GM18858 (cell line): ENCODE measurements around the gene ANK3.
"Not testable (repeated sequence)": the region's sequence is repeated elsewhere in the genome, so short reads cannot be mapped to it uniquely, and the experiment has no call there.

Experiments used
- ATAC-seq: cut with Tn5 transposase; IDR thresholded peaks from one replicate; pipeline ENCODE4 v1.9.1; 2021; ENCODE audit not compliant: unreplicated experiment

Gene ANK3

GRCh38 chr10:60311821-60312220 lies 77.9 kb downstream of the ANK3 start:
- no peak for ATAC-seq

GRCh38 chr10:60310740-60311139 lies 78.9 kb downstream of the ANK3 start:
- ATAC-seq: no peak

DNA sequence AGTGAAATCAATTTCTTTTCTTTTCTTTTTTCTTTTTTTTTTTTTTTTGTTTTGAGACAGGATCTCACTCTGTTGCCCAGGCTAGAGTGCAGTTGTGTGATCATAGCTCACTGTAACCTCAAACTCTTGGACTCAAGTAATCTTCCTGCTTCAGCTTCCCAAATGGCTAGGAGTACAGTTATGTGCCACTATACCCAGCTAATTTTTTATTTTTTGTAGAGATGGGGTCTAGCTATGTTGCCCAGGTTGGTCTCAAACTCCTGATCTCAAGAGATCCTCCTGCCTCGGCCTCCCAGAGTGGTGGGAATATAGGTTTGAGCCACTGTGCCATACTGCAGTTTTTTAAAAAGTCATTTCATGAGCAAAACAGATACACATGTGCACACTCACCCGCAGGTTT lies 79.8 kb downstream of the ANK3 start:
- ATAC-seq: no peak

GRCh38 chr10:60309371-60309770 lies 80.3 kb downstream of the ANK3 start:
- ATAC-seq: no peak

GRCh38 chr10:60305380-60305892 lies 84.2 kb downstream of the ANK3 start:
- ATAC-seq: no peak

GRCh38 chr10:60304829-60305379 lies 84.8 kb downstream of the ANK3 start:
- ATAC-seq: no peak

GRCh38 chr10:60303778-60304177 lies 85.9 kb downstream of the ANK3 start:
- ATAC-seq: no peak

DNA sequence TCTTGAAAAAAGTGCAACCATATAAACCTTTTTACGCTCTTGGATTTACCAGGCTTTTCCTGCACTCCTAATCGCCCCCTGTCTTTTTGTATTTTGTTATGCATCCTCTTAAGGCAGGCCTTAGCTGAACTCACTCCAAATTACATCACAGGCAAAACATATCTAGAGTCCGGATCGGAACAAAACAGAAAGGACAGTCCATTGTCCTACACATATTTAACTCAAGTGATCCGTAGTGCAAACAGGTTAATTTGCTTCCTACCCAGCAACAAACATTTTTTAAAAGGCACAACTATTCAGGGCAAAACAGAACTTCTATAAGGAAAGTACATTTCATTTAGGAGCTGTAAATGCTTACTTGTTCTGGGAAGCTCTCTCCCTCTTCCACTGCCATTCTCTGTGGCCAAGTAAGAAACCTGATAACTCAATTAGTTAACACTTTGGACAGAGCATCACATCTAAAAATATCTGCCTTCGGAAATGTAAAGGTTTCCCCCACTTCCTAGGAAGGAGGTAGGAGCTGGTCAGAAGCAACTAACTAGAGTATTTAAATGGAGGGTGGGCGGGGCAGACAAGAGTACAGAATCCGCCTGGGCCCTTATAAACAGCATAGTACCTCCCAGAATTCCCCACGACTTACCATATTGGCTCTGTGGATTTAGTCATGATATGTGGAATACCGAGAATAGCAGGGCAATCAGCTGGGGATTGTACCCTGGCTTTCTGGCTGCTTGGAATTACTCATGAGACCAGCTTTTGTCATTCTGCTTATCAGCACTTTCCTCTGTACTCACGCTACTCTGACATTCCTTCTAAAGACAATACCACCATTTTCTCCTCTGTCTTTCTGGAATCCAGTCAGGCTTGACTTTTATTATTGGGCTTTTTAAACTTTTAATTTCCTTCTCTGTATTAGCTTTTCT lies 89.5 kb downstream of the ANK3 start:
- ATAC-seq: no peak

DNA sequence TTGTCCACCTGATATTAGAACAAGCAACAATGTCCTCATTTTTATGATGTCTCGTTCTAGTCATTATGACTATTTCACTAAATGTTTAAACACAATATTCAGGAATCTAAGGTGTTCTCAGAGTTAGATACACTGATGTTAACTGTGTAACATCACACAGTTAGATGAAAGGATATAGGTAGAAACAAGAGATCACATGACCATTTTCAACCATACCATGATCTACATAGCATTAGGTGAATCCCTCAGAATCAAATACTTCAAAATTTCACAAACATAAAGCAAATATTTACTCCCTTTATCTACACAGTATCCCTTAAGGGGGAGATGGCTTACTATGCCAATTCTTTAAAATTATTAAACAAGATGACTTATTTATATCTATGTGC lies 90.3 kb downstream of the ANK3 start:
- ATAC-seq: no peak

- ATAC-seq: no peak
Measured at GRCh38 chr10:60298408-60299389, 91.0 kb downstream of the ANK3 start.

GRCh38 chr10:60296073-60296472 lies 93.6 kb downstream of the ANK3 start:
- no peak for ATAC-seq

DNA sequence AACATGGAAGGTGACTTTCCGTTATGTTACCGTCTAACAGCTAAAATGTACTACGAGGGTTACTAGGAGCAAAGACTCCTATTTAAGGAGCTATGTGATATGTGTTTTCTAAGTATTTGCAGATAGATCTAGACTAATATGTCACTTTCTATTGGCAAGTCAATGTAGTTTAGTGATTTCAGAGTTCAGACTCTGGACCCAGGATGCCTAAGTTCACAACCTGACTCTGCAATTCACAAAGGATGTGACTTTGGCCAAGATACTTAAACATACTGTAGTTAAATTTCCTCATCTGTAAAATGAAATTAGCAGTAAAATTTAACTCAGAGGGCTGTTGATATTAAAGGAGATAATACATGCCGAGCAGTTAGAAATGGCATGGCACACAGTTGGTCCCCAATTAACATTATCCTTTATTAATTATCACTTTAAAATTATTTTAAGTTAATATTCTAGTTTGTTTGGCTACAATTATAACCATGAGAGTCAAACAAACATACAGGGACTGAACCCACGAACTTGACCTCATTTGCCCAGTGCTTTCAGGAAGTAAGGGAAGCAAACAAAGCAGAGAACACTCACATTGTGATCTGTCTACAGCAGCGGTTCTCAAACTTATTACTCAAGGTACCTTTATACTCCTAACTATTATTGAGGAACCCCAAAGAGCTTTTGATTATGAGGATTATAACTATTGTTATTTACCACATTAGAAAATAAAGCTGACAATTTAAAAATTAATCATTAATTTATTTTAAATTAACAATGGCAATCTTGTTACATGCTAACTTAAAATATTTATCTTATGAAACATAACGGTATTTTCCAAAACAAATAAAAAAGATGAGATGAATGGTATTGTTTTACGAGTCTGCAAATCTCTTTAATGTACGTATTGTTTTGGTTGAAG lies 94.4 kb downstream of the ANK3 start:
- no peak for ATAC-seq

DNA sequence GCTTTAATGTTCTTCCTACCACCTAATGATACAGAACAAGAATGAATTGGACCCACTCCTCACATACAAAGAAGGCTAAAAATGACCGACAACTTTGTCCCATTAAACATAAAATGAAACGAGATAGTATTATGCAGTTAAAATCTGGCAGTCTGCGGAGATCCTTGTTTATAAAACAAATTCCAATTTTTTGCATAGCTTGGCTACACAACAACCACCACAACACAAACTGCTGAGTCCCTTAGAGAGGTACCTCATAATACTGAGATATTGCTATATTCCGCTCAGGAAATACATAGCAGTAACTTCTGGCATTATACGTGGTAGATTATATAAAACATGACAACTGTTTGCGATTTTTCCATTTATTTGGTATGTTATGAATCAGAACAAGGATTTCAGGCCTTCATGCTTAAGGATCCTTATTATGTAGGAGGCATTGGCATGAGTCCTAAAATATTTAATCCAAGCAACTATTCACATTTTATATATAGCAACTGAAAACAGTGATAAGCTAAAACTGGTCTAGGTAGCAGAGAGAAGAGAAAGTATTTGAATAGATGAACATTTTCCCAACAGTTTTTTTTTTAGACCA lies 96.0 kb downstream of the ANK3 start:
- ATAC-seq: no peak

- ATAC-seq: no peak
Measured at GRCh38 chr10:60292998-60293397, 96.7 kb downstream of the ANK3 start.

- not testable (repeated sequence) for ATAC-seq
Measured at GRCh38 chr10:60292536-60292935, 97.1 kb downstream of the ANK3 start.

DNA sequence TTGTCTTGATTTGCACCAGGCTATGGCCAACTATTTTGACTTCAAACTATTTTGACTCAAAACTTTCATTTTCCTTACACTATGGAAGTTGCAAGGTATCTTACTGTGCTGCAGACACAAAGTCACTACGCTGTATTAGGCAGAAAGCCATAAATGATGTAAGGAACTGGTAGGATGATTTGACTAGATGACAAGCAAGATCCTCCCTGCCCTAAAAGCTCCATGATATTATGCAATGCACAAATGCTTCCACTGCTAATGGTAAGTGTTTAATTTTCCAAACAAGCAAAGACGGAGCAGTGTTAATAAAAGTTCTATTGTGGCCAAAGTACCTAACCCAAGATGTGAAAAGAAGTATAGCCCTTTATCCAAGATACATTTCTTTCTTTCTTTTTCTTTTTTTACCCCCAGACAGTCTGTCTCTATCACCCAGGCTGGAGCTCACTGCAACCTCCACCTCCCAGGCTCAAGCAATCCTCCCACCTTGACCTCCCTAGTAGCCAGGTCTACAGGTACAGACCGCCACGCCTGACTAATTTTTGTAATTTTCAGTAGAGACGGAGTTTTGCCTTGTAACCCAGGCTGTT lies 98.2 kb downstream of the ANK3 start:
- no peak for ATAC-seq

GRCh38 chr10:60290558-60290957 lies 99.1 kb downstream of the ANK3 start:
- ATAC-seq: no peak

- ATAC-seq: no peak
Measured at GRCh38 chr10:60289800-60290199, 99.9 kb downstream of the ANK3 start.

DNA sequence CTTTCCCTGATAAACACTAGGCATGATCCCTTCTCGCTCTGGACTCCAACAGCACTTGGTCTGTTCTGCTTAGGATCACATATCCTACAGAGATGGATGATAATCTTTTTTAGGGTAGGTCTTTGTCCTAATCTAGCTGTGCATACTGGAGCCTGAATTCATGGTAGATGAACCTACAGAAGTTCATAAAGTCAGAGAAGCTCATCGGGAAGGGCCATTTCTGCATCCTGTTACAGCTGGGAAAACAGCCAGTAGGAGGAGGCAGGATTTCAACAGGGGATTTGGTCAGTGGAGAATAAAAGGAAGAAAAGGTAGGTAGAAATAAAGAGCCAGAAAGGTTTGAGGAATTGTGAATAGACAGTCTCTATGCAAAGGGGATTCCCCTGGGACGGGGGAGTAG lies 101.4 kb downstream of the ANK3 start:
- no peak for ATAC-seq
